ENCODE results near the gene UCN3. TPM values are rescaled to one million over a fixed set of nuclear protein-coding genes. Genes with fewer than 3 reads are reported as not detected.

Gene UCN3
- total and polyA plus RNA-seq, 10 of the 15 experiments (the other 5 are each of a cell fraction or from before 2014, with no cell fraction given) = not detected

DNA sequence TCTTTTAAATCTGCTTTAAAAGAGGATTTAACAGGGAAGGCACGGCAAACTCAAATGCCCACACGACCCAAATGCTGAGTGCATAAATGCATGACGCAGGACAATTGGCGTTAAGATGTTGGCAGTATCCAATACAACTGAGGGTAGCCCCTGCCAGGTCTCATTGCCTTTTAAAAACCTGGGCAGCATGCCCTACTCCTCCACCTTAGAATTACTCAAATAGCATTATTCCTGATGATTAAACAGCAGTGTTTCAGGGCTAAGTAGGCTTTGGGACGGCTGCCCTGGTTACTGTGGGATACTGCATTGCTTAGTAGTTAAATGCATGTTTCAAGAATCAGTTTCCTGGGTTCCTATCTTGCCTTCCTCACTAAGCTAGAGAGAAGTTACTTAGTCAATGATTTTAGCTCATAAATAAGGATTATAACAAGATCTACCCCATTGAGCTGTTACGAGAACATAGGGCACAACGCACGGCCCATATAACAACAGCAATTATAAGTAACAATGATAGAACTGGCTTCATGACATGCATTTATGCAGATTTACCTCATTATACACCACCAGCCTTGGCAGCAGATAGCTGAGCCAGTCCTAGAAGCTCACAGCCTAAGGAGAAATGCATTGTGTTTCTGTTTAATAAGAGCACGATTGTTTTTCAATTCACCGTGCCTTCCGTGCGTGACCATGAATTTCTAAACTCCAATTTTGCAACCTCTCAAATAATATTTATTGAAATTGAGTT, 32.0 kb downstream of the UCN3 start:
- ATAC-seq (no peak), DNase-seq (ENCODE audit: low read depth, low spot score) (no peak), FAIRE-seq (no peak)
- no peaks in the 10 kb centered on the region for H3K79me2 ChIP-seq (ENCODE audit: control insufficient read depth, insufficient read depth, low read length)
- CTCF ChIA-PET = no interaction called here
- TF ChIP-seq FOXM1 (IDR thresholded peaks at IDR 0.05; ENCODE audit: low read depth, low read length) (no peak), EP300 (IDR thresholded peaks at IDR 0.05; ENCODE audit: borderline replicate concordance in 1 of 2, control insufficient read depth in 1 of 2, low read depth in 2 of 2, low read length in 2 of 2) (no peak), CEBPZ (IDR thresholded peaks at IDR 0.05; ENCODE audit: low read depth, low read length) (no peak), USF2 (IDR thresholded peaks at IDR 0.05; ENCODE audit: borderline replicate concordance, low read depth, low read length) (no peak), SUPT20H (IDR thresholded peaks at IDR 0.05; ENCODE audit: borderline replicate concordance, control insufficient read depth, low read depth, low read length) (no peak), FOXK2 (IDR thresholded peaks at IDR 0.05) (no peak), ZNF622 (IDR thresholded peaks at IDR 0.05) (no peak)
- no peaks in the 10 kb centered on the region; the same call in 2 of the 3 replicates for H3K9me3 ChIP-seq (replicated peaks; ENCODE audit: control insufficient read depth, insufficient read depth, low read length)
- RAD21 ChIA-PET (ENCODE audit: unreplicated experiment) = no interaction called here
- H2AFZ ChIP-seq (ENCODE audit: control insufficient read depth, low read depth, low read length) = no peak overlapping the region
- intact Hi-C loops (cut with micrococcal nuclease; ENCODE audit: unreplicated experiment) = no loop called here
- in situ Hi-C loops (cut with MboI) = no loop called here
- H3K4me3 ChIP-seq = no peak overlapping the region
- no peaks in the 10 kb centered on the region for H4K20me1 ChIP-seq (ENCODE audit: control insufficient read depth, insufficient read depth)
- POLR2A ChIA-PET = no interaction called here
- H3K9ac ChIP-seq (ENCODE audit: control insufficient read depth, insufficient read depth, low read length) = no peak overlapping the region
- no TSS peak for BruUV-seq (replicated peaks)
- H3K4me1 ChIP-seq (ENCODE audit: control insufficient read depth, insufficient read depth, low read length) = no peaks in the 10 kb centered on the region
- SMC1A ChIA-PET (ENCODE audit: uncharacterized antibody, unreplicated experiment) = interaction anchor here (1.3 kb wide), 1 partner anchor 10 kb away, joined by 3 read pairs; no protein-coding TSS in a partner anchor
- H3K4me2 ChIP-seq (ENCODE audit: control insufficient read depth, insufficient read depth) = no peak overlapping the region
- no peak overlapping the region for H3K27ac ChIP-seq (ENCODE audit: control insufficient read depth, insufficient read depth)
- peaks cover 0 to 2% of the 10 kb centered on the region in 2 experiments; a peak in 2 of 4 replicates for H3K27me3 ChIP-seq (replicated peaks in 1 of 2; ENCODE audit: control insufficient read depth in 2 of 2, insufficient read depth in 2 of 2, low read length in 1 of 2)
- 67% methylated on average over 12 of the region's 12 CpGs for WGBS (ENCODE audit: insufficient coverage, insufficient replicate concordance, low lambda C conversion rate, missing lambda C conversion rate)
- H3K36me3 ChIP-seq (ENCODE audit: control insufficient read depth in 2 of 2, insufficient read depth in 2 of 2, low read length in 1 of 2) = no peaks in the 10 kb centered on the region

Data from GM12878 (cell line).